Measurements from ENCODE around the gene ARHGEF10L.

ARHGEF10L gene

DNA sequence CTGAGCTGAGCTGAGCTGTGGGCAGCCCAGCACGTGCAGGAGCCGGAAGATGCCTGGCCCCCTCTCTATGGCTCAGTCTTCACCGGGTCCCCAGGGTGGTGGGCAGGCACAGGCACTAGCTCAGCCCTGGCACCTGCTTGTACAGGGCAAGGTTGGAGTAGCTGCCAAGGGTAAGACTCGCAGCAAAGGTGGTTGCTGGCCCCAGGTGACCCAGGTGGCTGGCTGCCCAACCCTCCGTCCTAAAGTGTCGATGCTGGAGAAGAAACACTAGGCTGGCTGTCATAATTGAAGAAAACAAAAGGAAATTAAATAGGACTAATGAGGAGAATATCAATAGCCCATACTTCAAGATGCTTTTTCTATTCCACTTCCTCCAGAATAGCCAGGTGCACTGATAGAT, 138.5 kb downstream of the ARHGEF10L start:
- H3K27ac Mint-ChIP-seq, result no peak overlapping the region
- H3K9me3 Mint-ChIP-seq, result no peaks in the 10 kb centered on the region
- H3K36me3 Mint-ChIP-seq, result no peaks in the 10 kb centered on the region
- H3K4me3 Mint-ChIP-seq, result no peak overlapping the region
- H3K4me1 Mint-ChIP-seq, result no peaks in the 10 kb centered on the region
- no peaks in the 10 kb centered on the region for H3K27me3 Mint-ChIP-seq

- Mint-ChIP-seq H3K27me3 (no peaks in the 10 kb centered on the region), H3K4me1 (no peaks in the 10 kb centered on the region), H3K9me3 (no peaks in the 10 kb centered on the region), H3K36me3 (no peaks in the 10 kb centered on the region), H3K4me3 (no peak overlapping the region), H3K27ac (no peak overlapping the region)
These were observed 140.4 kb downstream of the ARHGEF10L start for GRCh38 chr1:17679856-17680255.

DNA sequence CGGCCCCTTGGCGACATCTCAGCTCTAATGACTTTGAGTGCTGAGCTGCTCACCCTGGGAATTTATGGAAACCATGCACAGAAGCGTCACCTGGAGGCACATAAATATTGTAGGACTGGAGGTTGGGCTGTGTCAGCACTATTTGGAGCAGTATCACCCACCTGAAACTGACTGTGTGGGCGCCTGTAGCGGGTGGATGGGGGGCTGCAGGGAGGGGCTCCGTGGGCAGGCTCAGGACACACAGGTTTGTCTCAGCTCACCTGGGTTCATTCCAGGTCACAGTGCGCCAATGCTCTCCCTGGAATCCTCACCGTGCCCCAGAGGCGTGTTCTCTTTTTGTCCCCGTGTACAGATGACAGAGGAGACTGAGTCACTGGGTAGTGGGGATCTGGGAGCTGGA, 140.8 kb downstream of the ARHGEF10L start:
- no peaks in the 10 kb centered on the region for H3K9me3 Mint-ChIP-seq

GRCh38 chr1:17682400-17682799, 142.9 kb downstream of the ARHGEF10L start:
- no peaks in the 10 kb centered on the region for H3K27me3 Mint-ChIP-seq
- no peaks in the 10 kb centered on the region for H3K4me1 Mint-ChIP-seq
- no peaks in the 10 kb centered on the region for H3K36me3 Mint-ChIP-seq
- H3K9me3 Mint-ChIP-seq, result no peaks in the 10 kb centered on the region
- no peak overlapping the region for H3K4me3 Mint-ChIP-seq
- no peak overlapping the region for H3K27ac Mint-ChIP-seq

More for the DNA sequence above, 140.8 kb downstream of the ARHGEF10L start:
- no peak overlapping the region for H3K4me3 Mint-ChIP-seq
- no peaks in the 10 kb centered on the region for H3K4me1 Mint-ChIP-seq
- no peaks in the 10 kb centered on the region for H3K27me3 Mint-ChIP-seq
- H3K27ac Mint-ChIP-seq, result no peak overlapping the region
- H3K36me3 Mint-ChIP-seq, result no peaks in the 10 kb centered on the region

DNA sequence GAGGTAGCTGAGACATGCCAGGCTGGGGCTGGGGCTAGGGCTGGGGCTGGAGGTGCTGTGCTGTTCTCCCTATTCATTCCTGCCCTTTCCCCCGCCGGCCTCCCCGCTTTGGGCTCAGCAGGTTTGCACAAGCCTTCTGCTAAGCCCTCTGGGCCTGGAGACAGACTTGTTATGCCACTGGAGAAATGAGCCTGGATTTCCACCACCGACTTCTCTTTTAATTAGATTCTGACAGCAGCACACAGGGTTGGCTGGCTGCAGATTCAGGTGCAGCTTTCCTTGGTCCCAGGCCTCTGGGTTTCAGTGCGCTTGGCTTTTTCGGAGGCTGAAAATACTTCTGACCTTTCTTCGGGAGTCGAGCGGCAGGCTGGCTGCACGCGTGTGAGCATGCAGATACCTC, 144.1 kb downstream of the ARHGEF10L start:
- Mint-ChIP-seq H3K27ac (no peak overlapping the region), H3K36me3 (no peaks in the 10 kb centered on the region), H3K27me3 (no peaks in the 10 kb centered on the region), H3K9me3 (no peaks in the 10 kb centered on the region), H3K4me3 (no peak overlapping the region), H3K4me1 (no peaks in the 10 kb centered on the region)

DNA sequence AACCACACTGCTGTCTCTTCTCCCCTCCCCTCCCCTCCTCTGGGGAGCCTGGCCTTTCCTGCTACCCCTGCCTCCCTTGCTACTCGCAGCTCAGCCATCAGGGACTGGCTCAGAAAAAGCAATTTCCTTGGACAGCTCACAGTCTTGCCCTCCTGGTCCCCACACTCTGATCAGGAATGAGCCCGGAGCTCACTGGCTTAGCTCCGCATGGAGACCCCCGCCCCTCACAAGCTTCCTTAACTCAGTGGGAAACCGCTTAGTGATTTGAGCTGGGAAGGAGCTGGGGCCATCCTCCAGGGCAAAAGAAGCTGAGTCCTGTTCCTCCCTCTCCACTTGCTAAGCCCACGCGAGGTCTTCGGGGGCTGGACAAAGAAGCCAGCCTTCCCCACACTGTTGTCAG, 145.3 kb downstream of the ARHGEF10L start:
- Mint-ChIP-seq H3K27me3 (no peaks in the 10 kb centered on the region), H3K27ac (no peak overlapping the region), H3K4me1 (no peaks in the 10 kb centered on the region), H3K4me3 (no peak overlapping the region), H3K9me3 (no peaks in the 10 kb centered on the region), H3K36me3 (no peaks in the 10 kb centered on the region)

- H3K27ac Mint-ChIP-seq, result no peak overlapping the region
- H3K4me1 Mint-ChIP-seq, result no peaks in the 10 kb centered on the region
- H3K36me3 Mint-ChIP-seq, result no peaks in the 10 kb centered on the region
- no peaks in the 10 kb centered on the region for H3K9me3 Mint-ChIP-seq
- no peaks in the 10 kb centered on the region for H3K27me3 Mint-ChIP-seq
- no peak overlapping the region for H3K4me3 Mint-ChIP-seq
These were observed 146.8 kb downstream of the ARHGEF10L start for GRCh38 chr1:17686258-17686657.

- H3K27ac Mint-ChIP-seq, result no peak overlapping the region
- H3K27me3 Mint-ChIP-seq, result no peaks in the 10 kb centered on the region
- H3K4me3 Mint-ChIP-seq, result no peak overlapping the region
- no peaks in the 10 kb centered on the region for H3K4me1 Mint-ChIP-seq
- H3K36me3 Mint-ChIP-seq, result no peaks in the 10 kb centered on the region
- no peaks in the 10 kb centered on the region for H3K9me3 Mint-ChIP-seq
These were observed 147.6 kb downstream of the ARHGEF10L start for GRCh38 chr1:17687145-17687544.

- H3K27ac Mint-ChIP-seq, result no peak overlapping the region
- H3K36me3 Mint-ChIP-seq, result no peaks in the 10 kb centered on the region
These were observed 148.8 kb downstream of the ARHGEF10L start for GRCh38 chr1:17688217-17688810.

DNA sequence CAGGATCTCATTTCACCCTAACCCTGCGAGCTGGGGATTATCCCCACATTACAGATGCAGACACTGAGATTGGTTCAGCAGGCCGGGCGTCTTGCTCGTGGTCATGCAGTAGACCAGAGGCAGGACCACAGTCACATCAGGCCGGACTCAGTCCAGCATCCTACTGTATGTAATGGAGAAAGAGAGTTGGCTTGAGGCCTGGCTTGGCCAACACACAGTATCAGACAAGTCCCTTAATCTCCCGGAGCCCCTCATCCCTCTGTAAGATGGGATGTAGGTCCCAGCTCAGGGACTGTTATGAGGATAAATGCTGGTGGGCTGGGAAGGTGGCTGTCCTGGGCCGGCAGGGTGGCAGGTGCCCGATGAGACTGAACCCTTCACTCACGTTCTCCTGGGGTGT, 149.5 kb downstream of the ARHGEF10L start:
- no peak overlapping the region for H3K4me3 Mint-ChIP-seq
- no peaks in the 10 kb centered on the region for H3K36me3 Mint-ChIP-seq
- H3K9me3 Mint-ChIP-seq, result no peaks in the 10 kb centered on the region
- no peak overlapping the region for H3K27ac Mint-ChIP-seq
- no peaks in the 10 kb centered on the region for H3K27me3 Mint-ChIP-seq
- H3K4me1 Mint-ChIP-seq, result no peaks in the 10 kb centered on the region

More at GRCh38 chr1:17688217-17688810, 148.8 kb downstream of the ARHGEF10L start:
- no peaks in the 10 kb centered on the region for H3K4me1 Mint-ChIP-seq
- no peaks in the 10 kb centered on the region for H3K27me3 Mint-ChIP-seq
- no peak overlapping the region for H3K4me3 Mint-ChIP-seq
- no peaks in the 10 kb centered on the region for H3K9me3 Mint-ChIP-seq

DNA sequence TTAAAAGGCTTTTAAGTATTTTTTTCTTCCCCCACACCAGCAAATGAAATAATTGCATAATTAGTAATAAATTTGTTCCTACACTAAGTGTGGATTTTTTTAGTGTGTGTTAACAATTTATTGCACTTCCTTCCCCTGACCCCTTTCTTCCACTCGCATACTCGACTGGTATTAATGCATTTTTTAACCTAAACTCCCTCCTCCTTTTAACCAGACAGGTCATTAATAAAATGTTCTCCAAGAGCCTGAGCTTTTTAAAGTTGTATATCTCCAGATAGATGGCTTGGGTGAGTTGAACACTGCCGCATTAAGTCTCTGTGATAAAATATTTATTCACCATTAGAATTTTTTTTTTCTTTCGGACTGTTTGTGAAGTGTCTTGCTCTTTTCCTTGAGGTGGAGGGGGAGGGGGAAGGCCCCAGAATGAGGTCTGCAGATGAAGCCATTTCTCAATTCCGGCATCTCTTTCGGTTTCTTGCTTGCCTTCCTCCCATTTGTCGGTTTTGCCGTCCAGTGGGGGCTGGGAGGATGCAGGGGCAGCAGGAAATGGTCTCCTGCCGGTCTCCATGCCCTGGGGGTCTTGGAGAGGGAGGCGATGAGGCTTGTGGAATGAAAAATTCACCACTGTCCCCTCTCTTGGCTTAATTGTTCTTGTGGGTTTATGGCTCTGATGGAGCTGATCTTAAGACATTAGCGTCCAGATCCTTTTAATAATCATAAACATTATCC, 151.6 kb downstream of the ARHGEF10L start:
- Mint-ChIP-seq H3K36me3 (no peaks in the 10 kb centered on the region), H3K9me3 (no peaks in the 10 kb centered on the region), H3K4me3 (no peak overlapping the region), H3K4me1 (no peaks in the 10 kb centered on the region), H3K27me3 (no peaks in the 10 kb centered on the region), H3K27ac (peak overlapping the region; percentile 59)

DNA sequence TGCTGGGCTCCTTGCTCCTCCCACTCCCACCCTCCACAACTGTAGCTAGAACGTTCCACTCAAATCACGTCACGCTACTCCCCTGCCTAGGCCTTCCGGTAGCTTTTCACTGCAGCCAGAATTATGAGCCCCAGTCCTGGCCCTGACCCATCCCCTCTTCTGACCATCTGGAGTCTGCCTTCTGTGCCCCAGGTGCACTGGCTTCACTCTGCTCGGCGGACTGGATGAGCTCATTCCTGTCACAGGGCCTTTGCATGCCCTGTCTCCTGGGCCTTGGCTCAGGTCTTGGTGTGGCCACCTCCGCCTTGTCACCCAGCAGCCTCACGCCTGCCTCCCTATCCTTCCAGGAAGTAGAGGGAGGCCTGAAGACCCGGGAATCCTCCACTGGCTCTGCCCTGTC, 153.1 kb downstream of the ARHGEF10L start:
- Mint-ChIP-seq H3K4me1 (no peaks in the 10 kb centered on the region), H3K36me3 (no peaks in the 10 kb centered on the region), H3K27ac (no peak overlapping the region), H3K4me3 (no peak overlapping the region), H3K27me3 (no peaks in the 10 kb centered on the region), H3K9me3 (no peaks in the 10 kb centered on the region)

GRCh38 chr1:17696417-17697301, 157.2 kb downstream of the ARHGEF10L start:
- H3K4me1 Mint-ChIP-seq, result no peaks in the 10 kb centered on the region
- peaks cover 1% of the 10 kb centered on the region for H3K27me3 Mint-ChIP-seq
- no peaks in the 10 kb centered on the region for H3K9me3 Mint-ChIP-seq
- no peak overlapping the region for H3K4me3 Mint-ChIP-seq
- no peak overlapping the region for H3K27ac Mint-ChIP-seq
- no peaks in the 10 kb centered on the region for H3K36me3 Mint-ChIP-seq

DNA sequence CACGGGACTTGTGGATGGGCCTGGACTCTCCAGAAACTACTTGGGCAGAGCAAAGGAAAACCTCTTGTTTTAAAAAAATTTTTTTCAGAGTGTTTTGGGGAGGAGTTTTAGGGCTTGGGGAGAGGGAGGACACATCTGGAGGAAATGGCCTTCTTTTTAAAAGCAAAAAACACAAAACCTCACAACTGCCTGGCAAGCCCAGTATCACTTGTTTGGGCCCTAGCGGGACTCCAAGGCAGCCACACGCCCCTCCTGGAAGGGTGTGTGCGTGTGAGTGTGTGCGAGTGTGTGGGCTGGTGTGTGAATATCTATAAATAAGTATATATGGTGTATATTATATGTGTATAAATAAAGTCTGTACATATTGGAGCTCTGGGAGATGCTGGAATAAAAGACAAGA, 158.0 kb downstream of the ARHGEF10L start:
- Mint-ChIP-seq H3K36me3 (no peaks in the 10 kb centered on the region), H3K4me3 (no peak overlapping the region), H3K27me3 (peaks cover 1% of the 10 kb centered on the region), H3K4me1 (no peaks in the 10 kb centered on the region), H3K27ac (no peak overlapping the region), H3K9me3 (no peaks in the 10 kb centered on the region)

- H3K4me3 Mint-ChIP-seq, result no peak overlapping the region
- H3K36me3 Mint-ChIP-seq, result no peaks in the 10 kb centered on the region
- no peaks in the 10 kb centered on the region for H3K4me1 Mint-ChIP-seq
- H3K27ac Mint-ChIP-seq, result no peak overlapping the region
- no peaks in the 10 kb centered on the region for H3K9me3 Mint-ChIP-seq
- H3K27me3 Mint-ChIP-seq, result peaks cover 1% of the 10 kb centered on the region
These were observed 160.1 kb downstream of the ARHGEF10L start for GRCh38 chr1:17699581-17699980.
